Thyroid gland (tissue), 4 donors: Measurements from ENCODE around the gene PLXNA4.

Experiments used
- CTCF ChIP-seq, 6 experiments: fragments of 200-600 bp in 3 of 6; fragments of 450-650 bp in 3 of 6; sonication (generic) in 3 of 6; IDR thresholded peaks; one replicate each; pipeline ENCODE4 v1.5.1; 2016 to 2019; ENCODE audit warnings: antibody characterized with exemption in 6 of 6, mild to moderate bottlenecking in 2 of 6, inconsistent platforms in 1 of 6, moderate library complexity in 1 of 6
- POLR2A ChIP-seq, 2 donors: fragments of 450-650 bp; IDR thresholded peaks; one replicate each; pipeline ENCODE4 v1.6.1; 2017; ENCODE audit warnings: antibody characterized with exemption in 2 of 2, mild to moderate bottlenecking in 2 of 2, moderate library complexity in 1 of 2

GRCh38 chr7:132112106-132112505 lies 464.2 kb downstream of the PLXNA4 start:
- no peak for TF ChIP-seq CTCF (IDR thresholded peaks at IDR 0.05)
- TF ChIP-seq POLR2A (IDR thresholded peaks at IDR 0.05), result no peak
